ENCODE data around the gene TXNDC2. TPM values are rescaled to one million over a fixed set of nuclear protein-coding genes. Genes with fewer than 3 reads are reported as not detected.

TXNDC2 gene
- total and polyA plus RNA-seq, 9 of the 15 experiments (the other 6 are each of a cell fraction or from before 2014, with no cell fraction given), result 1.2 to 4.9 (median 2.3) TPM

GRCh38 chr18:9898792-9899549 is 13.2 kb downstream of the TXNDC2 start (continued):
- TF ChIP-seq KDM5B (IDR thresholded peaks at IDR 0.05; ENCODE audit: insufficient replicate concordance, low read depth, low read length) (peak; percentile 66), NKRF (IDR thresholded peaks at IDR 0.05; ENCODE audit: borderline replicate concordance) (peak; percentile 24; the same call in 1 of the 2 replicates), SRF (CRISPR knock-in tag; IDR thresholded peaks at IDR 0.05) (peak in 1 of 2 experiments; percentile 85; a peak in 2 of 4 replicates), ZBTB49 (CRISPR knock-in tag; IDR thresholded peaks at IDR 0.05; ENCODE audit: borderline replicate concordance) (no peak), GATA2 (CRISPR knock-in tag; IDR thresholded peaks at IDR 0.05) (peak; percentile 82), PML (IDR thresholded peaks at IDR 0.05; ENCODE audit: low read length) (peak; percentile 55; the same call in 1 of the 2 replicates), ZNF584 (CRISPR knock-in tag; IDR thresholded peaks at IDR 0.05; ENCODE audit: low read depth) (peak; percentile 75; the same call in 1 of the 2 replicates), ZNF146 (CRISPR knock-in tag; IDR thresholded peaks at IDR 0.05; ENCODE audit: unreplicated experiment) (no peak), MLLT1 (IDR thresholded peaks at IDR 0.05) (peak; percentile 57 to 86; a peak in 3 of 4 replicates), ZNF253 (CRISPR knock-in tag; conservative IDR thresholded peaks at IDR 0.05) (no peak), CHD1 (IDR thresholded peaks at IDR 0.05; ENCODE audit: low read length) (no peak), TFE3 (CRISPR knock-in tag; IDR thresholded peaks at IDR 0.05) (no peak), NBN (IDR thresholded peaks at IDR 0.05; ENCODE audit: low read depth) (peak; percentile 97), DIDO1 (tag; IDR thresholded peaks at IDR 0.05; ENCODE audit: low read depth) (no peak), BACH1 (tag; IDR thresholded peaks at IDR 0.05) (peak; percentile 88), RBM14 (IDR thresholded peaks at IDR 0.05; ENCODE audit: borderline replicate concordance, insufficient read depth, low read depth, low read length) (no peak), FOXA1 (IDR thresholded peaks at IDR 0.05; ENCODE audit: borderline replicate concordance) (no peak), ZNF224 (CRISPR knock-in tag; IDR thresholded peaks at IDR 0.05) (no peak), OTX1 (CRISPR knock-in tag; IDR thresholded peaks at IDR 0.05) (peak; percentile 68), PTBP1 (IDR thresholded peaks at IDR 0.05; ENCODE audit: low read depth, low read length) (no peak)

All from K562 (cell line).